ENCODE measurements around the gene ENO3.

Gene ENO3

DNA sequence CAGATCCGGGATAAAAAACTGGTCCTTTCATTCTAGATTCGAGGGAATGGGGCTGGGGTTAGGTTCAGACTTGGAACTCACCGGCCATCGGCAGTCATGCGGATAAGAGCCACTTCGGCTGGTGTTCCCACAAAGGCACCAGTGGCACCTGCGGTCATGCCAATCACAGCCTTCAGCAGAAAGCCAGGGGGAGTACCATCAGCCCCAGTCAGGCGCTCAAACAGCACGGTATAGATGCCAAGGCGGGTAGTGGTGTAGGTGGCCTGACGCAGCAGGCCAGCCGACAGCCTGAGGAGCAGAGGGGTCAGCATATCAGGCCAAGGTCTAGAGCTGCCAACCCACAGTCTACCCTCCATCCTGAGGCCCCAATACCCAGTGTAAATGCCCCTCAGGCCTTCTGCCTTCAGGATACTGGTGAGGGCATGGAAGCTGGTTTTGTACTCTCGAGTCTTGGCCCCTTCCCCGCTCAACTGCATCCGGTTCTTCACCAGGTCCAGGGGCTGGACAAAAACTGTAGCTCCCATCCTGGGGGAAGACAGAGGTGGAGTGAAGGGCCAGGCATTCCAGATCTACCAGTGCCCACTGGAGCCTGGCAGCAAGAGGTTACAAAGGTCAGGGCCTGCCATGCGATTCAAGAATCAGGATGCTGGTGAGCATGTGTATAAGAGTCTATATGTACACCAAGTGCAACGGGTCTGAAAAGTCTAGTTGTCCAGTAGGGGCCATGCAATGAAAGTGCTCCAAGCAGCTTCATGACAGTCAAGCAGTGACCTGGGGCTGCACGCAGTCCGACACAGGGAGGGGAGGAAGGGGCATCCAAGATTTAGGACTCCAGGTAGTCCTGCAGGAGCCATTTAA lies 12.0 kb upstream of the ENO3 start:
- H3K4me3 ChIP-seq (ENCODE audit: low read length): peak overlapping the region; percentile 96
- TF ChIP-seq, protein P1, sequence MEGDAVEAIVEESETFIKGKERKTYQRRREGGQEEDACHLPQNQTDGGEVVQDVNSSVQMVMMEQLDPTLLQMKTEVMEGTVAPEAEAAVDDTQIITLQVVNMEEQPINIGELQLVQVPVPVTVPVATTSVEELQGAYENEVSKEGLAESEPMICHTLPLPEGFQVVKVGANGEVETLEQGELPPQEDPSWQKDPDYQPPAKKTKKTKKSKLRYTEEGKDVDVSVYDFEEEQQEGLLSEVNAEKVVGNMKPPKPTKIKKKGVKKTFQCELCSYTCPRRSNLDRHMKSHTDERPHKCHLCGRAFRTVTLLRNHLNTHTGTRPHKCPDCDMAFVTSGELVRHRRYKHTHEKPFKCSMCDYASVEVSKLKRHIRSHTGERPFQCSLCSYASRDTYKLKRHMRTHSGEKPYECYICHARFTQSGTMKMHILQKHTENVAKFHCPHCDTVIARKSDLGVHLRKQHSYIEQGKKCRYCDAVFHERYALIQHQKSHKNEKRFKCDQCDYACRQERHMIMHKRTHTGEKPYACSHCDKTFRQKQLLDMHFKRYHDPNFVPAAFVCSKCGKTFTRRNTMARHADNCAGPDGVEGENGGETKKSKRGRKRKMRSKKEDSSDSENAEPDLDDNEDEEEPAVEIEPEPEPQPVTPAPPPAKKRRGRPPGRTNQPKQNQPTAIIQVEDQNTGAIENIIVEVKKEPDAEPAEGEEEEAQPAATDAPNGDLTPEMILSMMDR (conservative IDR thresholded peaks at IDR 0.05; ENCODE audit: low read depth, low read length): no peak
- DNase-seq (ENCODE audit: low read depth): no peak

DNA sequence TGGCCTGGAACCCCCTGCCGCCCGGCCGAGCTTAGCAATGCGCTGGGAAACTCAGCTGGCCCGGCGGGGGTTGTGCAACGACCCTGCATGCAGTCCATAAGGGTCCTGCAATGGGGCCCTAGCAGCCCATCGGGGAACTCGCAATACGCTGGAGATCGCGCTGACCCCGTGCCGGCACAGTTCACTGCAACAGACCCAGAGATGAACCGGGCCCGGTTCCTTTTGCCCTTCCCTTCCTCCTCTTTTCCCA lies 11.4 kb upstream of the ENO3 start:
- DNase-seq (ENCODE audit: low read depth): no peak
- H3K4me3 ChIP-seq (ENCODE audit: low read length): peak overlapping the region; percentile 96
- TF ChIP-seq, protein P1 (conservative IDR thresholded peaks at IDR 0.05; ENCODE audit: low read depth, low read length): no peak

DNA sequence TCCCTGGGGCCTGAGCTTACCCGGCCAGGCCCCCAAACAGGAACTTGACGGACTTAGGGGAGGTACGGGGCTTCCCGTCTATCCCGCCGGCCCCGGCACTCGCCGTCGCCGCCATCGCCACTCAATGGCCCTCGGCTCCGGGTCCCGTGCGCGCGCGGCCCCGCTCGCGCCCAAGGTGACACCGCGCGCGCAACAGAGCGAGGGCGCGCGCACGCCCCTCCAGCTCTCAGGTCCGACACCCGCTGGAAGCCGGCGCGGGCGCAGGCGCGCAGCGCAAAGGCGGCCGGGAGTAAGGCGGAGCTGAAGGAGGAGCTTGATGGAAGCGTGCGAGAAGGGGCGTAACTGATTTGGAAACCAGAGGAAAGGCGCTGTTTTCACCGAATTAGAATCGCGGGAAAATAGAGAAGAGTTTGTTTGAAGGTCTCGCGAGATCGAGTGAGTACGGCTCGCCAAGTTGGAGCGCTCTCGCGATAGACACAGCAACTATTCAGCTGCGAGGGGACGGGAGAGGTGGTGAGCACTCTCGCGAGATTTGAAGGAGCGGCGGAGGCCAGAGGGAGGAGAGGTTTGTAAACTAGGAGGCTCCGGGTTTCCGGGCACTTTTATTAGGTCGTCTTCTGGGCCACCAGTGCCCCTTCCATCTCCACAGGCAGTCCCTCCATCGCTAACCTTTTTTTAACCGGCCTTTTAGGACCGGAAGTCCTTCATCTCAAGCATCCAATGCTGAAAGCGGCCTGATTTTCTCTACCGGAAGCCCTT lies 10.9 kb upstream of the ENO3 start, which contains the start of the genes RNF167 and SLC25A11:
Gene RNF167 (plus strand): TSS at position 473 of the 759 bp plus-strand sequence. CDS start 642 bp downstream, outside the sequence.
Gene SLC25A11 (minus strand): TSS at position 251 of the 759 bp plus-strand sequence. CDS start 136 bp downstream, at position 115.
- TF ChIP-seq, protein P1 (conservative IDR thresholded peaks at IDR 0.05; ENCODE audit: low read depth, low read length): no peak
- H3K4me3 ChIP-seq (ENCODE audit: low read length): peak within 1 kb of the TSS; percentile 96

DNA sequence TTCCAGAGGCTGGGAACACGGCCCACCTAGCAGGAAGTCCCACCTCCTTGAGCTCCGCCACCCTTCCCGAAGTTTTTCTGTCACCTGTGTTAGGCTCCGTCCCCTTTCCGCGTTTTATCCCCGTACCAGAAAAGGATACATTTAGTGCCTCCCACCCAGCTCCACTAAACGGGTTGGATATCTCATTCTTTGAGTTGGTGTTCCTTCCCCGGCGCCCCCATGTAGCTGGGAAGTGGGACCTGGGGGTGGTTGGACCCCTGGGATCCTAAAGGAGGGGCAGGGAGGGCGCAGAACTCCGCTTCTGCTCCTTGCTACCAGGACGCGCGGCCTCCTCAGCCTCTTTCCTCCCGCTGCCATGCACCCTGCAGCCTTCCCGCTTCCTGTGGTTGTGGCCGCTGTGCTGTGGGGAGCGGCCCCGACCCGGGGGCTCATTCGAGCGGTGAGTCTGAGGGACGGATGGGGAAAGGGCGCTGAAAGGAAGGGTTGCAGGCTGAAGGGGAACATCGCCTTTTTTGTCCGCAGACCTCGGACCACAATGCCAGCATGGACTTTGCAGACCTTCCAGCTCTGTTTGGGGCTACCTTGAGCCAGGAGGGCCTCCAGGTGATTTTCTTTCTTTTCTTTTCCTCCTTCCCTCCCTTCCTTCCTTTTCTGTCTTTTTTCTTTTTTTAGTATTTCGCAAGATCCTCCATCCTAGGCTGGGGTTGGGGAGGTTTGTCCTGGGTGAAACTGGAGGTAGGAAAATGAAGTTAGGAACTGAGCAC lies 10.2 kb upstream of the ENO3 start:
- DNase-seq (ENCODE audit: low read depth): no peak
- TF ChIP-seq, protein P1 (conservative IDR thresholded peaks at IDR 0.05; ENCODE audit: low read depth, low read length): no peak
- peak overlapping the region; percentile 96 for H3K4me3 ChIP-seq (ENCODE audit: low read length)

More for the DNA sequence above, 10.9 kb upstream of the ENO3 start, which contains the start of the genes RNF167 and SLC25A11:
- DNase-seq (ENCODE audit: low read depth): peak; percentile 99

DNA sequence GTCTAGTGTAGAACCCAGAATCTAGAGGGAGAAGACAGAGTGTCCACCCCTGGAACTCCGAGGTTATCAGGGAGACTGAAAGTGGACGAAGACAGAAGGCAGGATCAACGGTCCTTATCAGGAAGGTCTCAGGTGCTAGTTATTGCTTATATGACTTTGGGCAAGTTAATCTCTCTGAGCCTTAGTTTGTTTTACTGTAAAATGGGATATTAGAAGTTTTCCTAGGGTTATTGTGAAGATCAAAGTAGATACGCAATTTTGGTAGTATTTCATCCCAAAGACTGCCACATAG lies 9.7 kb upstream of the ENO3 start:
- peak overlapping the region; percentile 96 for H3K4me3 ChIP-seq (ENCODE audit: low read length)
- DNase-seq (ENCODE audit: low read depth): no peak
- TF ChIP-seq, protein P1 (conservative IDR thresholded peaks at IDR 0.05; ENCODE audit: low read depth, low read length): no peak

DNA sequence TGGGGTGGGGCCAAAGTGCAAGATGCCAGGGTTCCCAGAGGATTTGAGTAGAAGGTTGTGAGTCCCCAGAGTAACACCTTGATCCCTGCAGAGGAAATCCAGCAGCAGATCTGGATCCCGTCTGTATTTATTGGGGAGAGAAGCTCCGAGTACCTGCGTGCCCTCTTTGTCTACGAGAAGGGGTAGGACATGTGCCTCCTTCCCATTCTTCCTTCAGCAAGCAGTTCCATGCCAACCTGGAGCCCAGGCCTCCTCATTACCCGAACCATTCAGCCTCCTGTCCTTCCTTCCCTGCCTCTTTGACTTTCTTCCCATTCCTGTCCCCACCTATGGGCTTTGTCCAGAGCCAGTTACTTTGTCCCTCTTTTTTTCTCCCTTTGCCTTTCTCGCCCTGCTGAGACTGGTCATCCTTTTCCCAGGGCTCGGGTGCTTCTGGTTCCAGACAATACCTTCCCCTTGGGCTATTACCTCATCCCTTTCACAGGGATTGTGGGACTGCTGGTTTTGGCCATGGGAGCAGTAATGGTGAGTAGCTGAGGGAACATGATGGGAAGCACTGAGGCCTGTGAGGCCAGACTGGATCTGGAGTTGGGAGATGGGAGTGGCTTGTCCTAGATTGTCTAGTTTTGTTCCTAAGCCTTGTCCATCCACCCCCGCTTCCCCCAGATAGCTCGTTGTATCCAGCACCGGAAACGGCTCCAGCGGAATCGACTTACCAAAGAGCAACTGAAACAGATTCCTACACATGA lies 8.0 kb upstream of the ENO3 start:
- no peak for DNase-seq (ENCODE audit: low read depth)
- TF ChIP-seq, protein P1 (conservative IDR thresholded peaks at IDR 0.05; ENCODE audit: low read depth, low read length): no peak
- no peak overlapping the region for H3K4me3 ChIP-seq (ENCODE audit: low read length)

Measured in retinal pigment epithelial cell (primary cell).